ENCODE results near the gene GLI3. TPM values are rescaled to one million over a fixed set of nuclear protein-coding genes. Genes with fewer than 3 reads are reported as not detected.
A peak's percentile ranks its signal among the peaks of the same experiment; 100 is the strongest.

GLI3 gene
- total RNA-seq, 1 experiment from 2014 or later: 45.0 TPM

DNA sequence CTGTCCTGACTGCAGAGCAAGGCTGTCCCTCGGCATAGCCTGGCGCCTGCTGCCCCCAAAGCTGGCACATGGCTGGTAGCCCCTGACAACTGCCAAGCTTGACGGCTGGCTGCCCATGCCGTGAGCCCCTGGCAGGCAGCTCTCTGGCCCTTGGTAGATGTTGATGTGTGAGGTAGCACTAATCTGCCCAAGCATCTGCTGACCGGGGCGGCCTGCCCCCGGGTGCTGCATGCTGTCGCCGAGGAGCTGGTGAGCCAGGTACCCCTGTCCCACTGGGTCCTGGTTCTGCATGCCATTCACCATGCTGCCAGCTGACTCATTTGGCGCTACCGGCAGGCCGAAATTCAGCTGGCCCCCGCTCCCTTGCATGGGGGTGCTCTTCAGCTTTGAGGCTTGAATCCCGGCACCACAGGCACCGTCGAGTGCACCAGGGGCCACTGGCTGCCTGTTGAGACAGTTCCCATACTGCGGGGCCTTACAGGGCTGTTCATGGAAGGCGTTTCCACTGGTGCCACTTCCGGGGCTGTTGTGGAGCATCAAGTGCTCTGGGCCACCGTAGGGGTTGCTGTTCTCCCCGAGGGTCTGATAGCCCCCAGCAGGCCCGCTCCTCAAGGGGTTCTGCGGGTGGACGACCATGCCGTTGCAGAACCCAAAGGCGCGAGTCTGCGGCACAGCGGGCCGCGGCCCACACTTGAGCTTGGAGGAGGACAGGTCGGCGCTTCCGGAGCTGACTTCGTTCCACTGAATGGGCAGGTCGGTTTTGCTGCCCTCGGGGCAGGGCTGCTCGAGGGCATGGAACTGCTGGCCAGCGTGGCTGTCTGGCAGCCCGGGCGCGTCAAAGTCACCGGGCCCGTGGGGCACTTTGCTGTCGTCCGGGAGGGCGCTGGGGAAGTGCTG, 271.9 kb downstream of the GLI3 start:
- Histone ChIP-seq H2BK15ac (ENCODE audit: low read depth, low read length) (no peak overlapping the region), H4K91ac (ENCODE audit: insufficient read length, low read depth, low read length) (no peak overlapping the region), H3K18ac (ENCODE audit: insufficient read length, low read depth, low read length) (no peak overlapping the region), H3K14ac (ENCODE audit: insufficient read depth, low read length) (no peak overlapping the region), H2BK12ac (ENCODE audit: insufficient read length, low read depth, low read length) (no peak overlapping the region), H3T11ph (ENCODE audit: low read length) (no peak overlapping the region), H4K8ac (replicated peaks; ENCODE audit: insufficient read length, low read depth, low read length) (no peak overlapping the region), H3K4me1 (ENCODE audit: insufficient read depth, low read length) (no peaks in the 10 kb centered on the region), H2AK5ac (ENCODE audit: insufficient read length, low read length) (no peak overlapping the region), H3K4me2 (ENCODE audit: insufficient read depth, insufficient read length, low read length) (no peak overlapping the region), H2BK120ac (ENCODE audit: low read depth, low read length, poor library complexity, severe bottlenecking) (no peak overlapping the region), H2AFZ (ENCODE audit: low read length) (no peak overlapping the region), H3K9me3 (ENCODE audit: control insufficient read depth, low read depth, low read length) (no peaks in the 10 kb centered on the region), H3K23ac (ENCODE audit: insufficient read length, low read depth, low read length) (no peak overlapping the region), H4K20me1 (ENCODE audit: control insufficient read depth, insufficient read depth, insufficient read length) (no peaks in the 10 kb centered on the region), H3K23me2 (ENCODE audit: insufficient read length, low read depth, low read length, poor library complexity, severe bottlenecking) (no peaks in the 10 kb centered on the region), H3K27me3 (ENCODE audit: insufficient read depth, low read length) (no peaks in the 10 kb centered on the region), H3K4ac (ENCODE audit: low read depth, low read length) (no peak overlapping the region), H2BK5ac (ENCODE audit: insufficient read length, low read length) (no peak overlapping the region), H3K79me1 (ENCODE audit: insufficient read depth, low read depth, low read length, poor library complexity, severe bottlenecking) (no peaks in the 10 kb centered on the region), H3K56ac (ENCODE audit: insufficient read length, low read depth, low read length) (no peak overlapping the region), H3K9ac (ENCODE audit: extremely low read depth, insufficient read length, low read length) (no peak overlapping the region), H4K5ac (ENCODE audit: insufficient read length, low read depth, low read length) (no peak overlapping the region), H3K27ac (ENCODE audit: insufficient read length, low read depth, low read length) (no peak overlapping the region), H3K79me2 (ENCODE audit: insufficient read depth, low read length) (no peaks in the 10 kb centered on the region), H2BK20ac (ENCODE audit: low read depth, low read length, poor library complexity, severe bottlenecking) (no peak overlapping the region)
- Mint-ChIP-seq H3K4me3 (no peak overlapping the region), H3K9me3 (no peaks in the 10 kb centered on the region), H3K27ac (peak overlapping the region in 1 of 3 experiments; percentile 65; a peak in 1 of 7 replicates), H3K36me3 (ENCODE audit: insufficient read depth in 1 of 3, low read depth in 3 of 3) (peaks cover 9 to 29% (median 25%) of the 10 kb centered on the region in 3 experiments; a peak in 6 of 7 replicates), H3K4me1 (no peaks in the 10 kb centered on the region), H3K27me3 (ENCODE audit: low read depth) (no peaks in the 10 kb centered on the region)
- TF ChIP-seq CTCF (conservative IDR thresholded peaks at IDR 0.05): no peak
- DNase-seq: no peak
- WGBS (ENCODE audit: extremely low coverage, insufficient read length, low lambda C conversion rate): no CpG with 5 or more reads among the region's 47 CpGs
